ENCODE measurements around the gene OGFR.
A peak's percentile ranks its signal among the peaks of the same experiment; 100 is the strongest.

The OGFR gene

DNA sequence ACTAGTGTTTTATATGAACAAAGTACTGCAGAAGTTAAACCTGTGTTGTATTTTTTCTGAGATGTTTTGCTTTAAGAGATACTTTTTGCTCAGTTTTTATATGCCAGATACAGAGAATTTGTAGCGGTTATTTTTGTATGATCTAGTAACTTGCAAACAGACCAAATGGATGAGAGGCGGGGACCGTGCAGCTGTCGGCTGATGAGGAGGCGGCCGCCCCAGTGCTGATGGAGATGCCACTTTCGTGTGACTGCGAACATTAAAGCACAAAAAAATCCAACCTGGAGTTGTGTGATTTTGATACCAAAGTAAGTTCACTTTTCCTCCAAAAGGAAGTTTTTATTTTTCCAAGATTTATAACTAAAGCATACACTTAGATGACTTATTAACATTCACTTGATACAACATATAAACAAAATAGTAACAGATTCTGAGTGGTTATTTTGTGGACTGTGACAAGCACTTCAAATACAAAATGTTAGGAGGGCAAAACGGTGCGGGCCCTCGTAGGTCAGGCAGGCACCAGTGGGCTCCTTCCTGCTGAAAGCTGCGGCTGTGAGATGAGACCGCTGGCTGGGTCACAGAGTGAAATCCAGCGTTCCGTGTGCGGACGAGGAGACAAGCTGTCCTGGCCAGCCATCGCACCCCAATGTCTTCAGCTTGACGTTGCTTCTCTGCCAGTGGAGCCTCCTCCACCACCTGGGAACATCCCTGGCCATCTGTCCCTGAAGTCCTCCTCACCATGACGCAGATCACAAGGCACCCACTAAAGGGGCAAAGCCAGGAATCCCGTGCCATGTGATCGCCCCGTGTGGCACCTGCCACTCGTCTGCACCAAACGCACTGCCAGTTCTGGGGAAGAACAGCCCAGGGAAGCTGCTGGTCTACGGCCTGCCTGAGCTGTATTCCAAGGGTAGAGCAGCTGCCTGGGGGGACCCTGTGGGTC lies 4.0 kb upstream of the OGFR start:
- no peak for DNase-seq (ENCODE audit: low read depth)

GRCh38 chr20:62801284-62802010 lies 3.2 kb upstream of the OGFR start:
- DNase-seq (ENCODE audit: low read depth): no peak

DNA sequence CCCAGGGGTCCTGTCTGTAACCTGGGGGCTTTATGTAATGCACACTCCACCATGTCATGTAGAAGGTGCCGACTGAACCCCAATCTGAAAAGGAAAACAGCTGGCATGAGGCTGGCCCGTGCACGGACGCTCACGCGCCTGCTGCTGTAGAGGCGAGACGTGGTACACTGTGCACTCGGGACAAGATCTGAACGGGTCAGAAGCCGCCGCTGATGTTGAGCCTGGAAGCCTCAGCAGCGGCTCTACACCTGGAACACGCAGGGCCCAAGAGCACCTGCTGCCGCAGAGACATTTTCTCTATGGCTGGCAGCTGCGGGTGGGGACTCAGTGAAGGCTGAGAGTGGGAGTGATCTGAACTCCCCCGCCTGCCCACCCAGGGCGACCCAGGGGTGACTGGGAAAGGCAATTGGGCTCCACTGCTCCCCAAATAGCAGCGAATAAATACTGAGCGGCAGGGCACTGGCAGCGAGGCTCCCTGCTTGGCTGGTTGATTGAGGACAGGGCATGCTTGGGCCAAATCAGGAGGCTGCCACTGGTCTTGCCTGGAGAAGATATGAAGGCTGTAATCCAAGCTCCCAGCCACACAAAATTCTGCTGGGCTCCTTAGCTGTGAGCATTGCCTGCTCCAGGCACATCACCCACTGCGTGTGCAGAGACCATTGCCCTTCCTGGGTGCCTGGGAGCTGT lies 2.5 kb upstream of the OGFR start:
- DNase-seq (ENCODE audit: low read depth): no peak

DNA sequence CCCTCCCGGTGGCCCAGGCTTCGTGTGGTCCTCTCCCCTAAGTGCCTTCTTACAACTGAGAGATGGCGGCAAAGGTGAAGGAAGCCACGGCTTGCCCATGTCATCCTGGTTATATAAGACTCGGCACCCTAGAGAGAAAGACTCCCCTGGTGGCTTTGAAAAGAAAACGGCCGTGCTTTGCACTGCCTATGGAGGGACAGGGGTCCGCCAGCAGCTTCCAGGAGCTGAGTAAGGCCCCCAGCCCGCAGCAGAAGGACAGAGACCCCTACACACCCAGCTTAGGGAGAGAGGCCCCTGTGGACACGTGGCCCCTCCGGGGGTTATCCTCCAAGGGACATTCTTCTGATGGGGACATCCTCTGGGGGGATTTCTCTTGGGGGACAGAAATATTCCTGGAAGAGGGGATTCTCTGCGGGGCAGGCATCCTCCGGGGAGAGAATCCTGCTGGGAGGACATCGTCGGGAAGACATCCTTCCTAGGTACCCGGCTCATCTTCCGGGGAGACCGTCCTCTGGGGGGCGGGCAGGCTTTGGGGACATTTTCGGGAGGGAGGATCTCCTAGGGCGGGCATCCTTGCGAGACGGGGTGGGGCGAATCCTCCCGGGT lies 511 bp upstream of the OGFR start:
- no peak for DNase-seq (ENCODE audit: low read depth)

- DNase-seq (ENCODE audit: low read depth): no peak
Observed at GRCh38 chr20:62805155-62805710, 598 bp downstream of the OGFR start.

DNA sequence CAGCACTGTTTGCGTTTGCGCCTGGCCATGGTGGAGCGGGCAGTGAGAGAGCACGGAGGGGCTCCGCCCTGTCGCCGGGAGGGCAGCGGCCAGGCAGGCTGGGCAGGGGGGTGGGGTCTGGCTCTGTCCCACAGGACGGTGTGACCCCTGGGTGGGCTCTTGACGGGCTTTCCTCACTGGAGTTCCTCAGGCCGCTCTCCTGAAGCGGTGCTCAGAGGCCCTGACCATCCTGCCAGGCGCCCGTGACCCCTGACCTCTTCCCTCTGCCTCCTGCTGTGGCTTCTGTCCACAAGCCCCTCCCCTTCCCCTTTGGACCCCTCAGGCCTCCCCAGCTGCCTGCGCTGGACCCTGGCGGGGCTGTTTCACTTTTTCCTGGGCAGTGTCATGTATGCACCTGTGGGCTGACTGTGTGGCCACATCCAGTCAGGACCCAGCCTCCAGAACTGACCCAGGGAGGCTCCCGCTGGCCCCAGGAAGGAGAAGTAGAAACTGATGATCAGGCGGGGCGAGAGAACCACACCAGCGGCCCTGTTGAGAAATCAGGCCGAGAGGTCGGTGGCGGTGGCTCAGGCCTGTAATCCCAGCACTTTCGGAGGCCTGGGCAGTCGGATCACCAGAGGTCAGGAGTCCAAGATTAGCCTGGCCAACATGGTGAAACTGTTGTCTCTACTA lies 1.2 kb downstream of the OGFR start:
- no peak for DNase-seq (ENCODE audit: low read depth)

GRCh38 chr20:62806383-62807050 lies 1.9 kb downstream of the OGFR start:
- no peak for DNase-seq (ENCODE audit: low read depth)

- DNase-seq (ENCODE audit: low read depth): no peak
Observed at GRCh38 chr20:62807444-62808210, 3.0 kb downstream of the OGFR start.

DNA sequence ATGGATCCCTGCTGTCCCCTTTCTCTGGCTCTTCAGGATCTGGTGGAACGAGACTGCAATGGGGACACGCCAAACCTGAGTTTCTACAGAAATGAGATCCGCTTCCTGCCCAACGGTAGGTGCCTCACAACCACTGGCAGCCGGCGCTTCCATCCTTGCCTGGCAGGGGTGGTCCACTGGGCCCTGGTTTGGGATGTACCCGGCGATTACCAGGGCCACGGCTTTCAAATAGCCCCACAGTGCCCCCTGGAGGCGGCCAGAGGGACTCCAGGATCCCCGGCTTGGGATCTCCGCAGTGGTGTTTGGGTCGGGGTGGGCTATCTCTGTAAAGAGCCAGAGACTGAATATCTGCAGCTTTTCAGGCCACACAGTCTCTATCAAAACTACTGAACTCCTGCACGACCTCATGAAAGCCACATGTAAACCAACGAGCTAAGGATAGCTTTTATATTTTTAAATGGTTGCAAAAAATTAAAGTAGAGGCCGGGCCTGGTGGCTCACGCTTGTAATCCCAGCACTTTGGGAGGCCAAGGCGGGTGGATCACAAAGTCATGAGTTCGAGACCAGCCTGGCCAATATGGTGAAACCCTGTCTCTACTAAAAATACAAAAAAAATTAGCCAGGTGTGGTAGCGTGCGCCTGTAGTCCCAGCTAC lies 3.7 kb downstream of the OGFR start:
- DNase-seq (ENCODE audit: low read depth): peak; percentile 39

DNA sequence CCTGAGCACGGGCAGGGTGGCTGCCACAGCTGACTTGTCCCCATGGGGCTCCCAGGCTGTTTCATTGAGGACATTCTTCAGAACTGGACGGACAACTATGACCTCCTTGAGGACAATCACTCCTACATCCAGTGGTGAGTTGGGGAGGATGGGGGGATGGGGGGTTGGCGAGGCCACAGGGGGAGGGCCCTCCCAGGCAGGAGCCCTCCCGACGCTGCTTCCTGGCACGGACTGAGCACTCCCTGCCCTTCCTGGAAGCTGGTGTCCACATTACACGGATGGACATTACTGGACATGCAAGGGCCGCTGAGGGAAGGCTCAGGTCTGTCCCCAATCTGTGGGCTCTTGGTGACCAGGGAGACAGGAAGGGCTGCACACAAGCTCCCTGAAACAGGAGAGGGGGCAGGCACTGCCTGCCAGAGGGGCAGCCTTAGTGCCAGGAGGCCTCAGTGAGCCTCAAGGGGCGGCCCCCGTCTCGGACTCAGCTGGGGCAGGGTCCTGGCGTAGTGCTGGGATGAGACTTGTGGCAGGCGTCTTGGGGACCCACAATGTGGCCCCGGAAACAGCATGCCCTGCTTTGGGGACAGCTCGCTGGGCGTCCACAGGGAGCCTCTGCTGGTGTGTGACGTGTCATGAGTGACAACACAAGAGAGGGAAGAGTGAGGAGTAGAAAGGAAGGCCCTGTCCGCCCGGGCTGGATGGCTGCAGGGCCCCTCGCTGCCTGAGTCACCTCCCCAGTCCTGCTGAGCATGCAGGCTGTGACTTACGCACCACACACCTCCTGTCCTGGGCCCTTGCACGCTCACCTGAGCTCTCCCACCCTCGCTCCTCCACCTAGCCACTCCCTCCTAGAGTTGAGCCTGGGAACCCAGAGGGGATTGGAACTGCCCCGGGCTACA lies 5.1 kb downstream of the OGFR start:
- no peak for DNase-seq (ENCODE audit: low read depth)

DNA sequence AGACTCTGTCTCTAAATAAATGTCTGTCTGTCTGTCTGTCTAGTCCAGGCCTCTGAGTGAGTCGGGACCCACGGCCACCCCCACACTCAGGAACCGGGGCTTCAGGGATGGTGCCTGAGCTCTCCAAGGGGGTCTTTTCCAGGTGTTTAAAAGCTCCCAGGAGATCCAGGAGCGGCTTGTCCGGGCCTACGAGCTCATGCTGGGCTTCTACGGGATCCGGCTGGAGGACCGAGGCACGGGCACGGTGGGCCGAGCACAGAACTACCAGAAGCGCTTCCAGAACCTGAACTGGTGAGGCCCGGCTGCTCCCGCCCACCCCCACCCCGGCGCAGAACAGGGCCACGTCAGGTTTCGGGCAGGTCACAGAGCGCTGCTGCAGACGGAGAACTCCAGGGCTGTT lies 6.7 kb downstream of the OGFR start:
- DNase-seq (ENCODE audit: low read depth): no peak

DNA sequence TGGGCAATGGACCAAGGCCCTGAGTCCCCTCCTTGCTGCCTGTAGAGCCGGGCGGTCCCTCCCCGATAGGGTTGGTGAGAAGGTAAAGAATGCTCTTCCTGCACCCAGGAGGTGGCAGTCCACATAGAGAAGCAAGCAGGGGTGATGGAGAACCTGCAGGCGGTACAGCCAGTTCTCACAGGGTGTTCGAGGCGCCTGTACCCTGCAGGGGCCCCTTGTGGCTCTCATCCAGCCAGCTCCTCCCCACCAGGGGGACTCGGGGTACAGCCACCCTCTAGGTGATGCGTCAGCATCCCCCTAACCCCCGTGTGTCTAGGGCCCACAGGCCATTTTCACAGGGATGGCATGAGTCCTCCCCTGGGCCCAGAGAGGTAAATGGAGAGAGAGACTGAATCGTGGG lies 7.1 kb downstream of the OGFR start:
- no peak for DNase-seq (ENCODE audit: low read depth)

- DNase-seq (ENCODE audit: low read depth): no peak
Observed at GRCh38 chr20:62812181-62812906, 7.7 kb downstream of the OGFR start.

- no peak for DNase-seq (ENCODE audit: low read depth)
Observed at GRCh38 chr20:62812907-62813200, 8.2 kb downstream of the OGFR start.

DNA sequence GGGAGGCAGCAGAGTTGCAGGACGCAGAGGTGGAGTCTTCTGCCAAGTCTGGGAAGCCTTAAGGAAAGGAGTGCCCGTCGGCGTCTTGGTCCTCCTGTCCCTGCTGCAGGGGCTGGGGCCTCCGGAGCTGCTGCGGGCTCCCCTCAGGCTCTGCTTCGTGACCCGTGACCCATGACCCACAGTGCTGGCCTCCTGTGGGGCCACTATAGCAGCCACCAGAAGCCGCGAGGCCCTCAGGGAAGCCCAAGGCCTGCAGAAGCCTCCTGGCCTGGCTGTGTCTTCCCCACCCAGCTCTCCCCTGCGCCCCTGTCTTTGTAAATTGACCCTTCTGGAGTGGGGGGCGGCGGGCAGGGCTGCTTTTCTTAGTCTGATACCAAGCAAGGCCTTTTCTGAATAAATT lies 9.0 kb downstream of the OGFR start:
- DNase-seq (ENCODE audit: low read depth): no peak

DNA sequence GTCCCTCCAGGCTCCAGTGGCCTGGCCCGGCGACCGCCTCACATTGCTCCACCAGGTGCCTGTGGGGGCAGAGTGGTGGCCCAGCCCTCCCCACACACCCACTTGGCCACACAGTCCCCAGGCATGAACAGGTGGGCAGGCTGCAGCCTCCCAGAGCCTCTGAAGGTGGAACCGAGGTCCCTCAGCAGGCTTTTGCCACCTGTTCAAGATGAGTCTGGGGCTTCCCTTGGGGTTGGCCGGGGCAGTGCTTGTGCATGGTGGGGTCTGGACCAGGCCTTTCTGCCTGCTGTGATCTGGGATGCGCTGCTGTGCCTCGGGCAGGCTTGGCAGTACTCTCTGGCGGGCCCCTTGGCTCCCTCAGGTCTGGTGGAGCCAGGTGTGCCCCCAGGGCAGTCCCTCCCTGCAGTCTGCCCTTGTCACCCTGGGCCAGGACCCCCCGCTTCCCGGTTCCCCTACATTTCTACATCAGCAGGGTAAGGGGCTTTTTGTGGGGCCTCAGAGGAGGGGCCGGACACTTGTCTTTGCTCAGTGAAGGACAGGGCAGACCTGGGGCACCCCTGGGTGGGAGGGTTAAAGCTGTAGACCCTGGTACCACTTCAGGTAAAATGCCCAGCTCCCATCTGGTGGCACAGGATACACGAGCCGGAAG lies 9.5 kb downstream of the OGFR start:
- no peak for DNase-seq (ENCODE audit: low read depth)

DNA sequence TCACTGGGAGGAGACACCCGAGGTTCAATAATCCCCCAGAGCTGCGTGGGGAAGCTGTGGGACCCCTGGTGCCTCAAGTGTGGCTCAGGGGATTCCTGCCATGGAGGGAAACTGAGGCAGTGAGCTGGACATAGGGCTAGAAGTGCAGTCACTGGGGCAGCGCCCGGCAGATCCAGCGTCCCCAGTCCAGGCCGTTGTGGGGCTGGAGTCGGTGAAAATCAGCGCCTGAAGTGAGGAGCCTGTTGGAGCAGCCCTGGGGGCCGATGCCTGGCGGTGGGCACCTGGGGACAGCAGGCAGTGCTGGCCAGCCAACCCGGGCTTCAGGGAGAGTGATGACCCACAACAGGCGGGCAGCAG lies 10.1 kb downstream of the OGFR start:
- no peak for DNase-seq (ENCODE audit: low read depth)

All from T-helper 22 cell (primary cell).